ENCODE measurements around the gene IGFLR1.

- TF ChIP-seq CTCF (IDR thresholded peaks at IDR 0.05) = no peak
- TF ChIP-seq POLR2A (IDR thresholded peaks at IDR 0.05) = no peak
Observed at GRCh38 chr19:35788205-35788960, 46.1 kb upstream of the IGFLR1 start.

Measured in adrenal gland (tissue), 5 donors.